ENCODE measurements around the gene CYP4F11. TPM values are rescaled to one million over a fixed set of nuclear protein-coding genes. Genes with fewer than 3 reads are reported as not detected.

The CYP4F11 gene
- total RNA-seq, 1 experiment from 2014 or later = 0.21 TPM

- no peaks in the 10 kb centered on the region for H3K27me3 ChIP-seq (ENCODE audit: control insufficient read depth, insufficient read depth, low read length)
- no peaks in the 10 kb centered on the region for H3K9me3 ChIP-seq (ENCODE audit: control insufficient read depth, insufficient read depth, low read depth, low read length)
- BruUV-seq (replicated peaks) = no TSS peak
- CTCF ChIA-PET = no interaction called here
- no peaks in the 10 kb centered on the region for H3K4me1 ChIP-seq (ENCODE audit: control insufficient read depth, insufficient read depth, low read length)
- TF ChIP-seq POLR2AphosphoS5 (IDR thresholded peaks at IDR 0.05; ENCODE audit: low read depth, low read length) = no peak
- no peak for TF ChIP-seq SIN3A (IDR thresholded peaks at IDR 0.05; ENCODE audit: borderline replicate concordance, insufficient read depth, low read depth, low read length)
- intact Hi-C loops (cut with micrococcal nuclease; ENCODE audit: unreplicated experiment) (no loop called here), in situ Hi-C loops (cut with HindIII; ENCODE audit: low pct_unique_long_range_greater_than_20kb, low sequenced_read_pairs) (no loop called here)
- DNase-seq (ENCODE audit: low read depth, low spot score) (no peak), ATAC-seq (no peak)
- H3K4me3 ChIP-seq (ENCODE audit: low read depth in 2 of 2, low read length in 2 of 2) = no peak overlapping the region
- H3K27ac ChIP-seq (ENCODE audit: low read length) = no peak overlapping the region
- no peaks in the 10 kb centered on the region for H3K36me3 ChIP-seq (ENCODE audit: control insufficient read depth, insufficient read depth, low read length)
- POLR2A ChIA-PET = no interaction called here
These were observed 20.5 kb downstream of the CYP4F11 start for GRCh38 chr19:15913830-15914229.

- no peak overlapping the region for H3K4me3 ChIP-seq (ENCODE audit: low read depth in 2 of 2, low read length in 2 of 2)
- intact Hi-C loops (cut with micrococcal nuclease; ENCODE audit: unreplicated experiment) (no loop called here), in situ Hi-C loops (cut with HindIII; ENCODE audit: low pct_unique_long_range_greater_than_20kb, low sequenced_read_pairs) (no loop called here)
- no peak for ATAC-seq
- no peak for DNase-seq (ENCODE audit: low read depth, low spot score)
- ChIA-PET CTCF (no interaction called here), POLR2A (no interaction called here)
- no peaks in the 10 kb centered on the region for H3K4me1 ChIP-seq (ENCODE audit: control insufficient read depth, insufficient read depth, low read length)
- H3K27me3 ChIP-seq (ENCODE audit: control insufficient read depth, insufficient read depth, low read length) = no peaks in the 10 kb centered on the region
- no peaks in the 10 kb centered on the region for H3K9me3 ChIP-seq (ENCODE audit: control insufficient read depth, insufficient read depth, low read depth, low read length)
- no peaks in the 10 kb centered on the region for H3K36me3 ChIP-seq (ENCODE audit: control insufficient read depth, insufficient read depth, low read length)
- H3K27ac ChIP-seq (ENCODE audit: low read length) = no peak overlapping the region
- no peak for TF ChIP-seq CTCF (IDR thresholded peaks at IDR 0.05)
- no peak for TF ChIP-seq POLR2AphosphoS5 (IDR thresholded peaks at IDR 0.05; ENCODE audit: low read depth, low read length)
- no peak for TF ChIP-seq TCF7L2 (IDR thresholded peaks at IDR 0.05; ENCODE audit: low read depth, low read length)
- TF ChIP-seq REST (IDR thresholded peaks at IDR 0.05; ENCODE audit: insufficient read depth in 1 of 2, low read depth in 2 of 2, low read length in 1 of 2) = no peak
- TF ChIP-seq SIN3A (IDR thresholded peaks at IDR 0.05; ENCODE audit: borderline replicate concordance, insufficient read depth, low read depth, low read length) = no peak
- BruUV-seq (replicated peaks) = no TSS peak
These were observed 20.9 kb downstream of the CYP4F11 start for GRCh38 chr19:15913384-15913783.

GRCh38 chr19:15911599-15912235 lies 22.6 kb downstream of the CYP4F11 start:
- no peak for ATAC-seq
- intact Hi-C loops (cut with micrococcal nuclease; ENCODE audit: unreplicated experiment) (no loop called here), in situ Hi-C loops (cut with HindIII; ENCODE audit: low pct_unique_long_range_greater_than_20kb, low sequenced_read_pairs) (no loop called here)
- Histone ChIP-seq H3K4me3 (ENCODE audit: low read depth in 2 of 2, low read length in 2 of 2) (no peak overlapping the region), H3K9me3 (ENCODE audit: control insufficient read depth, insufficient read depth, low read depth, low read length) (no peaks in the 10 kb centered on the region), H3K27ac (ENCODE audit: low read length) (no peak overlapping the region), H3K36me3 (ENCODE audit: control insufficient read depth, insufficient read depth, low read length) (no peaks in the 10 kb centered on the region), H3K27me3 (ENCODE audit: control insufficient read depth, insufficient read depth, low read length) (no peaks in the 10 kb centered on the region), H3K4me1 (ENCODE audit: control insufficient read depth, insufficient read depth, low read length) (no peaks in the 10 kb centered on the region)
- TF ChIP-seq CTCF (IDR thresholded peaks at IDR 0.05) (no peak), POLR2AphosphoS5 (IDR thresholded peaks at IDR 0.05; ENCODE audit: low read depth, low read length) (no peak), REST (IDR thresholded peaks at IDR 0.05; ENCODE audit: insufficient read depth in 1 of 2, low read depth in 2 of 2, low read length in 1 of 2) (no peak), TCF7L2 (IDR thresholded peaks at IDR 0.05; ENCODE audit: low read depth, low read length) (no peak), SIN3A (IDR thresholded peaks at IDR 0.05; ENCODE audit: borderline replicate concordance, insufficient read depth, low read depth, low read length) (no peak)
- POLR2A ChIA-PET = no interaction called here
- DNase-seq (ENCODE audit: low read depth, low spot score) = no peak
- CTCF ChIA-PET = no interaction called here
- BruUV-seq (replicated peaks) = no TSS peak
